ENCODE results near the gene DUOX1. TPM values are rescaled to one million over a fixed set of nuclear protein-coding genes. Genes with fewer than 3 reads are reported as not detected.

The DUOX1 gene
- total RNA-seq, 1 experiment from 2014 or later = 19.6 TPM

DNA sequence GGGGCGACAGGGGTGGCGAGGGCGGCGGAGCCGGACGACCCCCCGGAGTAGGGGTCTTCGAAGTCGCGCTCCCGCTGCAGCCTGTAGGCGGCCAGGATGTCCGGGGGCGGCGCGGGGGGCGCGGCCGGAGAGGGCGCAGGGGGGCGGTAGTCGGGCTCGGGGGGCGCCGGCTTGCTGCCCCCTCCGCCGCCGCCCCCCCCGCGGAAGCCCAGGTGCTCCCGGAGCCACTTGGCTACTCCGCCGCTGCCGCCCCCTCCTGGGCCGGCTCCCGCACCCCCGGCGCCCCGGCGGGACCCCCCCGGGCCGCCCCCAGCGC is 57.7 kb downstream of the DUOX1 start (continued):
- TF ChIP-seq EZH2 (IDR thresholded peaks at IDR 0.05) (no peak), CBX3 (IDR thresholded peaks at IDR 0.05; ENCODE audit: low read depth) (no peak), JUND (IDR thresholded peaks at IDR 0.05) (no peak), POLR2A (IDR thresholded peaks at IDR 0.05; ENCODE audit: borderline replicate concordance, extremely low read depth, insufficient read depth, insufficient read length) (no peak), CEBPB (IDR thresholded peaks at IDR 0.05; ENCODE audit: low read depth) (no peak), TCF7L2 (IDR thresholded peaks at IDR 0.05; ENCODE audit: borderline replicate concordance, extremely low read depth, insufficient read depth, insufficient read length) (no peak)
- TF ChIP-seq, protein P1, sequence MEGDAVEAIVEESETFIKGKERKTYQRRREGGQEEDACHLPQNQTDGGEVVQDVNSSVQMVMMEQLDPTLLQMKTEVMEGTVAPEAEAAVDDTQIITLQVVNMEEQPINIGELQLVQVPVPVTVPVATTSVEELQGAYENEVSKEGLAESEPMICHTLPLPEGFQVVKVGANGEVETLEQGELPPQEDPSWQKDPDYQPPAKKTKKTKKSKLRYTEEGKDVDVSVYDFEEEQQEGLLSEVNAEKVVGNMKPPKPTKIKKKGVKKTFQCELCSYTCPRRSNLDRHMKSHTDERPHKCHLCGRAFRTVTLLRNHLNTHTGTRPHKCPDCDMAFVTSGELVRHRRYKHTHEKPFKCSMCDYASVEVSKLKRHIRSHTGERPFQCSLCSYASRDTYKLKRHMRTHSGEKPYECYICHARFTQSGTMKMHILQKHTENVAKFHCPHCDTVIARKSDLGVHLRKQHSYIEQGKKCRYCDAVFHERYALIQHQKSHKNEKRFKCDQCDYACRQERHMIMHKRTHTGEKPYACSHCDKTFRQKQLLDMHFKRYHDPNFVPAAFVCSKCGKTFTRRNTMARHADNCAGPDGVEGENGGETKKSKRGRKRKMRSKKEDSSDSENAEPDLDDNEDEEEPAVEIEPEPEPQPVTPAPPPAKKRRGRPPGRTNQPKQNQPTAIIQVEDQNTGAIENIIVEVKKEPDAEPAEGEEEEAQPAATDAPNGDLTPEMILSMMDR (IDR thresholded peaks at IDR 0.05 in 2 of 3, conservative IDR thresholded peaks at IDR 0.05 in 1 of 3; ENCODE audit: borderline replicate concordance in 1 of 3, insufficient read depth in 1 of 3, low read depth in 2 of 3, low read length in 2 of 3) = no peak

DNA sequence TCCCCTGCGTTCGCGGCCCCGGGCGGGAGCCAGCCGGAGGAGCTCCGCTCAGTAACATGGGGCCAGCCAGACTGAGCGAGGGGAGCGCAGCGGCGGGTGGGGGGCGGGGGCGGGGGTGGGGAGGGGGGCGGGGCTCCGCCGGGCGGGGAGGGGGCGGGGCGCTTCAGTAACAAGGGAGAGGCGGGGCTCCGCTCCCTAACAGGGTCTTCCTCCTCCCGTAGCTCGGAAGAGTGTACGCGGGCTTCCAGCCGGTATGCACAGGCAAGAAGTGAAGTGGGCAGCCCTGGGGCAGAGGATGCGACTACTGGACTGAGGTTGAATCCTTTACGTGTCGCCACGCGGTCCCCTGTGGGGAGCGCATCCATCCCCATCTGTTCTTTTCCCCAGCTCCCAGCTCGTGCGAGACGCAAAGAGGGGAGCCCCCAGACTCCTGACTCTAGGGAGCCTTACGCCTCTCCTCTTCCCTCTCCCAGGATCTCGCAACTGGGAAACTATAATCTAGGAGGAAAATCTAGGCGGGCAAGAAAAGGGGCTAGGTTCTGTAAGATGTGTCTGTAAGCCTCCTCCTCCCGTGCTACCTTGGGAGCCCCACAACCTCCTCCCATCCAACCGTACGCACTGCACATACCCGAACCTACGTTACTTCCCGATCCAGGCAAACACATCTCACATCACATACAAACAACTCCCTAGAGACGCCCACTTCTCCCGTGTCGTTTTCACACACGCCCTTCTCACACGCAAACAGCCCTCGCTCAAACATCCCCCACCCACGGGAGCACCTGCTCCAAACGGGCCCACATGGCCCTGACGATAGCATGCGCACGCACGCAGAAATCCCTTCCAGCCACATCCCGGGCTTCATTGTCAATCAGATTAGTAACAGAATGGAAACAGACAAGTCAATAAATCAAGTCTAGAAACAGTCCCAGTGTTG is 58.4 kb downstream of the DUOX1 start, which contains the start of gene SHF:
SHF (minus strand) TSS at position 73 of the 937 bp plus-strand sequence; CDS start at position 58, 15 bp downstream.
- ATAC-seq (peak; percentile 55), DNase-seq (ENCODE audit: low read depth, low spot score) (no peak)
- H3K79me2 ChIP-seq (ENCODE audit: insufficient read depth, low read length) = no peaks in the 10 kb centered on the region
- no peak within 1 kb of the TSS for H3K9ac ChIP-seq (ENCODE audit: low read length)
- no peaks in the 10 kb centered on the region for H3K36me3 ChIP-seq (ENCODE audit: control insufficient read depth in 1 of 2, insufficient read depth in 2 of 2, low read length in 2 of 2)
- intact Hi-C loops (cut with micrococcal nuclease) = no loop called here
- H3K4me1 ChIP-seq (ENCODE audit: control insufficient read depth in 1 of 2, insufficient read depth in 2 of 2, low read length in 2 of 2) = peaks cover 5 to 13% of the 10 kb centered on the region in 2 experiments
- no peaks in the 10 kb centered on the region for H3K9me2 ChIP-seq (ENCODE audit: insufficient read depth)
- peak within 1 kb of the TSS; percentile 82 for H2AFZ ChIP-seq (ENCODE audit: low read depth, low read length, poor library complexity, severe bottlenecking)
- peak within 1 kb of the TSS; percentile 56 for H3K4me2 ChIP-seq (ENCODE audit: low read length)
- H3K27ac ChIP-seq (ENCODE audit: low read depth, low read length) = no peak within 1 kb of the TSS
- no peaks in the 10 kb centered on the region for H3K27me3 ChIP-seq (ENCODE audit: insufficient read depth, low read length)
- no peak for TF ChIP-seq FOSL1 (IDR thresholded peaks at IDR 0.05; ENCODE audit: low read depth)
- TF ChIP-seq EZH2phosphoT487 (IDR thresholded peaks at IDR 0.05; ENCODE audit: borderline replicate concordance) = no peak
- no peak for TF ChIP-seq ZNF274 (IDR thresholded peaks at IDR 0.05; ENCODE audit: low read depth, low read length)
- TF ChIP-seq SP1 (IDR thresholded peaks at IDR 0.05; ENCODE audit: low read depth) = no peak
- TF ChIP-seq, protein P1 (IDR thresholded peaks at IDR 0.05 in 2 of 3, conservative IDR thresholded peaks at IDR 0.05 in 1 of 3; ENCODE audit: borderline replicate concordance in 1 of 3, insufficient read depth in 1 of 3, low read depth in 2 of 3, low read length in 2 of 3) = no peak
- TF ChIP-seq, protein P2, sequence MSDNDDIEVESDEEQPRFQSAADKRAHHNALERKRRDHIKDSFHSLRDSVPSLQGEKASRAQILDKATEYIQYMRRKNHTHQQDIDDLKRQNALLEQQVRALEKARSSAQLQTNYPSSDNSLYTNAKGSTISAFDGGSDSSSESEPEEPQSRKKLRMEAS (IDR thresholded peaks at IDR 0.05) = no peak
- TF ChIP-seq SIN3A (IDR thresholded peaks at IDR 0.05; ENCODE audit: low read depth) = no peak
- no peak for TF ChIP-seq TCF7L2 (IDR thresholded peaks at IDR 0.05; ENCODE audit: borderline replicate concordance, extremely low read depth, insufficient read depth, insufficient read length)
- no peak for TF ChIP-seq EZH2 (IDR thresholded peaks at IDR 0.05)
- no TSS peak for BruUV-seq (replicated peaks)
- POLR2A ChIA-PET = no interaction called here
- no peaks in the 10 kb centered on the region for H4K20me1 ChIP-seq (ENCODE audit: insufficient read depth)
- peak within 1 kb of the TSS in 1 of 2 experiments; percentile 26; a peak in 1 of 4 replicates for H3K4me3 ChIP-seq (replicated peaks in 1 of 2; ENCODE audit: low read depth in 1 of 2, low read length in 2 of 2)
- RAD21 ChIA-PET (ENCODE audit: low non-redundant PET in 1 of 2, low total read pairs in 2 of 2, uncharacterized antibody in 2 of 2, unreplicated experiment in 2 of 2) = no interaction called here
- H3K9me3 ChIP-seq (ENCODE audit: control insufficient read depth in 1 of 2, insufficient read depth in 1 of 2, low read depth in 1 of 2, low read length in 2 of 2) = no peaks in the 10 kb centered on the region
- CTCF ChIA-PET = no interaction called here

All from HCT116 (cell line).